HepG2 (cell line): ENCODE measurements around the gene YPEL5.
"Not testable (repeated sequence)": the region's sequence is repeated elsewhere in the genome, so short reads cannot be mapped to it uniquely, and the experiment has no call there.

Source experiments
- CHD4 ChIP-seq: fragments of 200-600 bp; sonication (generic); IDR thresholded peaks from 2 replicates; pipeline ENCODE4 v1.7.0; 2017; ENCODE audit warnings: mild to moderate bottlenecking, low read length, borderline replicate concordance
- HNRNPH1 ChIP-seq: fragments of 200-400 bp; formaldehyde crosslinking; optimal IDR thresholded peaks from 2 replicates; pipeline ENCODE3; 2017; ENCODE audit warnings: mild to moderate bottlenecking, low read depth, low read length
- IKZF4 ChIP-seq: sonication (generic); formaldehyde crosslinking; IDR thresholded peaks from 2 replicates; pipeline ENCODE4 v1.5.1; 2020; ENCODE audit warnings: borderline replicate concordance, mild to moderate bottlenecking, low read depth, missing genetic modification reagents; ENCODE audit errors: not compliant biosample characterization
- NR2F2 ChIP-seq: IDR thresholded peaks from 2 replicates; pipeline ENCODE4 v1.6.1; 2012; ENCODE audit warnings: low read depth, inconsistent platforms, borderline replicate concordance
- POLR2AphosphoS5 ChIP-seq: IDR thresholded peaks from 2 replicates; pipeline ENCODE4 v1.6.1; 2012; ENCODE audit warnings: low read depth, low read length
- SOX13 ChIP-seq, 3 experiments: fragments of 450-650 bp in 1 of 3; sonication (generic) in 1 of 3; formaldehyde crosslinking in 1 of 3; IDR thresholded peaks in 2 of 3; conservative IDR thresholded peaks in 1 of 3; 2 replicates each; pipeline versions ENCODE4 v1.5.0 to v1.6.1; 2016 to 2020; ENCODE audit warnings: antibody characterized with exemption in 1 of 3, mild to moderate bottlenecking in 1 of 3, missing compliant biosample characterization in 1 of 3, missing genetic modification reagents in 1 of 3, moderate library complexity in 1 of 3
- ZFP36L1 ChIP-seq: sonication (generic); formaldehyde crosslinking; IDR thresholded peaks from 2 replicates; pipeline ENCODE4 v1.8.0; 2022; ENCODE audit warnings: mild to moderate bottlenecking, missing genetic modification reagents, moderate library complexity
- ZNF263 ChIP-seq: sonication (generic); formaldehyde crosslinking; IDR thresholded peaks from 2 replicates; pipeline ENCODE4 v1.4.0; 2020; ENCODE audit warnings: missing genetic modification reagents
- ZNF530 ChIP-seq: sonication (generic); formaldehyde crosslinking; IDR thresholded peaks from 2 replicates; pipeline ENCODE4 v1.5.0; 2020; ENCODE audit warnings: low read depth, mild to moderate bottlenecking, missing genetic modification reagents
- TF ChIP-seq, protein P1 (sequence below): sonication (generic); formaldehyde crosslinking; IDR thresholded peaks from 2 replicates; pipeline ENCODE4 v1.4.0; 2020; ENCODE audit warnings: missing genetic modification reagents, borderline replicate concordance
- TF ChIP-seq, protein P2 (sequence below): IDR thresholded peaks from 2 replicates; pipeline ENCODE4 v1.6.1; 2016; ENCODE audit warnings: low read depth, missing genetic modification reagents, missing compliant biosample characterization

DNA sequence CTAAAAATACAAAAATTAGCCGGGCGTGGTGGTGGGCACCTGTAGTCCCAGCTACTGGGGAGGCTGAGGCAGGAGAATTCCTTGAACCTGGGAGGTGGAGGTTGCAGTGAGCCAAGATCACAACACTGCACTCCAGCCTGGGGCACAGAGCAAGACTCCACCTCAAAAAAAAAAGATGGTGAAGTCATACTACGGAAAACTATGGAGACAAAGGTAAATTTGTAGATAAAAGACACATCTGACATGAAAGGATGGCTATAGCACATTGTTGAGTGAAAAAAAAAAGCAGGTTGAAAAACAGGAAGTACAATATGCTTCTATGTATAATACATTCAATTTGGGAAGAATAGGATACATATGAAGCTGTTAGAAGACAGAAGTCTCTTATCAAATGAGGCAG lies 1.9 kb upstream of the YPEL5 start:
- TF ChIP-seq, protein P1, sequence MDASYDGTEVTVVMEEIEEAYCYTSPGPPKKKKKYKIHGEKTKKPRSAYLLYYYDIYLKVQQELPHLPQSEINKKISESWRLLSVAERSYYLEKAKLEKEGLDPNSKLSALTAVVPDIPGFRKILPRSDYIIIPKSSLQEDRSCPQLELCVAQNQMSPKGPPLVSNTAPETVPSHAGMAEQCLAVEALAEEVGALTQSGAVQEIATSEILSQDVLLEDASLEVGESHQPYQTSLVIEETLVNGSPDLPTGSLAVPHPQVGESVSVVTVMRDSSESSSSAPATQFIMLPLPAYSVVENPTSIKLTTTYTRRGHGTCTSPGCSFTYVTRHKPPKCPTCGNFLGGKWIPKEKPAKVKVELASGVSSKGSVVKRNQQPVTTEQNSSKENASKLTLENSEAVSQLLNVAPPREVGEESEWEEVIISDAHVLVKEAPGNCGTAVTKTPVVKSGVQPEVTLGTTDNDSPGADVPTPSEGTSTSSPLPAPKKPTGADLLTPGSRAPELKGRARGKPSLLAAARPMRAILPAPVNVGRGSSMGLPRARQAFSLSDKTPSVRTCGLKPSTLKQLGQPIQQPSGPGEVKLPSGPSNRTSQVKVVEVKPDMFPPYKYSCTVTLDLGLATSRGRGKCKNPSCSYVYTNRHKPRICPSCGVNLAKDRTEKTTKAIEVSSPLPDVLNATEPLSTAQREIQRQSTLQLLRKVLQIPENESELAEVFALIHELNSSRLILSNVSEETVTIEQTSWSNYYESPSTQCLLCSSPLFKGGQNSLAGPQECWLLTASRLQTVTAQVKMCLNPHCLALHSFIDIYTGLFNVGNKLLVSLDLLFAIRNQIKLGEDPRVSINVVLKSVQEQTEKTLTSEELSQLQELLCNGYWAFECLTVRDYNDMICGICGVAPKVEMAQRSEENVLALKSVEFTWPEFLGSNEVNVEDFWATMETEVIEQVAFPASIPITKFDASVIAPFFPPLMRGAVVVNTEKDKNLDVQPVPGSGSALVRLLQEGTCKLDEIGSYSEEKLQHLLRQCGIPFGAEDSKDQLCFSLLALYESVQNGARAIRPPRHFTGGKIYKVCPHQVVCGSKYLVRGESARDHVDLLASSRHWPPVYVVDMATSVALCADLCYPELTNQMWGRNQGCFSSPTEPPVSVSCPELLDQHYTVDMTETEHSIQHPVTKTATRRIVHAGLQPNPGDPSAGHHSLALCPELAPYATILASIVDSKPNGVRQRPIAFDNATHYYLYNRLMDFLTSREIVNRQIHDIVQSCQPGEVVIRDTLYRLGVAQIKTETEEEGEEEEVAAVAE (CRISPR knock-in tag): not testable (repeated sequence)
- not testable (repeated sequence) for TF ChIP-seq ZFP36L1 (CRISPR knock-in tag); NR2F2; ZNF263 (CRISPR knock-in tag); IKZF4 (CRISPR knock-in tag); POLR2AphosphoS5; HNRNPH1; ZNF530 (CRISPR knock-in tag); SOX13 (IDR thresholded peaks at IDR 0.05); SOX13 (CRISPR knock-in tag; conservative IDR thresholded peaks at IDR 0.05 in 1 of 2, IDR thresholded peaks at IDR 0.05 in 1 of 2); CHD4
- TF ChIP-seq, protein P2, sequence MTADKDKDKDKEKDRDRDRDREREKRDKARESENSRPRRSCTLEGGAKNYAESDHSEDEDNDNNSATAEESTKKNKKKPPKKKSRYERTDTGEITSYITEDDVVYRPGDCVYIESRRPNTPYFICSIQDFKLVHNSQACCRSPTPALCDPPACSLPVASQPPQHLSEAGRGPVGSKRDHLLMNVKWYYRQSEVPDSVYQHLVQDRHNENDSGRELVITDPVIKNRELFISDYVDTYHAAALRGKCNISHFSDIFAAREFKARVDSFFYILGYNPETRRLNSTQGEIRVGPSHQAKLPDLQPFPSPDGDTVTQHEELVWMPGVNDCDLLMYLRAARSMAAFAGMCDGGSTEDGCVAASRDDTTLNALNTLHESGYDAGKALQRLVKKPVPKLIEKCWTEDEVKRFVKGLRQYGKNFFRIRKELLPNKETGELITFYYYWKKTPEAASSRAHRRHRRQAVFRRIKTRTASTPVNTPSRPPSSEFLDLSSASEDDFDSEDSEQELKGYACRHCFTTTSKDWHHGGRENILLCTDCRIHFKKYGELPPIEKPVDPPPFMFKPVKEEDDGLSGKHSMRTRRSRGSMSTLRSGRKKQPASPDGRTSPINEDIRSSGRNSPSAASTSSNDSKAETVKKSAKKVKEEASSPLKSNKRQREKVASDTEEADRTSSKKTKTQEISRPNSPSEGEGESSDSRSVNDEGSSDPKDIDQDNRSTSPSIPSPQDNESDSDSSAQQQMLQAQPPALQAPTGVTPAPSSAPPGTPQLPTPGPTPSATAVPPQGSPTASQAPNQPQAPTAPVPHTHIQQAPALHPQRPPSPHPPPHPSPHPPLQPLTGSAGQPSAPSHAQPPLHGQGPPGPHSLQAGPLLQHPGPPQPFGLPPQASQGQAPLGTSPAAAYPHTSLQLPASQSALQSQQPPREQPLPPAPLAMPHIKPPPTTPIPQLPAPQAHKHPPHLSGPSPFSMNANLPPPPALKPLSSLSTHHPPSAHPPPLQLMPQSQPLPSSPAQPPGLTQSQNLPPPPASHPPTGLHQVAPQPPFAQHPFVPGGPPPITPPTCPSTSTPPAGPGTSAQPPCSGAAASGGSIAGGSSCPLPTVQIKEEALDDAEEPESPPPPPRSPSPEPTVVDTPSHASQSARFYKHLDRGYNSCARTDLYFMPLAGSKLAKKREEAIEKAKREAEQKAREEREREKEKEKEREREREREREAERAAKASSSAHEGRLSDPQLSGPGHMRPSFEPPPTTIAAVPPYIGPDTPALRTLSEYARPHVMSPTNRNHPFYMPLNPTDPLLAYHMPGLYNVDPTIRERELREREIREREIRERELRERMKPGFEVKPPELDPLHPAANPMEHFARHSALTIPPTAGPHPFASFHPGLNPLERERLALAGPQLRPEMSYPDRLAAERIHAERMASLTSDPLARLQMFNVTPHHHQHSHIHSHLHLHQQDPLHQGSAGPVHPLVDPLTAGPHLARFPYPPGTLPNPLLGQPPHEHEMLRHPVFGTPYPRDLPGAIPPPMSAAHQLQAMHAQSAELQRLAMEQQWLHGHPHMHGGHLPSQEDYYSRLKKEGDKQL: not testable (repeated sequence)
